Prostate gland (tissue), 2 donors: Measurements from ENCODE around the gene SLC50A1. TPM values are rescaled to one million over a fixed set of nuclear protein-coding genes. Genes with fewer than 3 reads are reported as not detected.

Source experiments
- DNase-seq: peaks from one replicate; pipeline ENCODE4 v3.0.0-alpha.2; 2019; ENCODE audit warnings: low spot score
- H3K27ac ChIP-seq, 2 donors: fragments of 200-600 bp; sonication (generic); 2 replicates each; pipeline ENCODE4 v1.5.1; 2017 to 2019
- H3K27me3 ChIP-seq: fragments of 200-600 bp; sonication (generic); replicated peaks from 2 replicates; pipeline ENCODE4 v1.5.1; 2019; ENCODE audit not compliant: insufficient read depth
- H3K36me3 ChIP-seq, 2 donors: fragments of 200-600 bp; sonication (generic); 1 replicate in 1 of 2; 2 replicates in 1 of 2; pipeline versions ENCODE4 v1.5.1 to v1.8.1; 2017 to 2019
- H3K4me1 ChIP-seq: fragments of 200-600 bp; sonication (generic); replicated peaks from 2 replicates; pipeline ENCODE4 v1.5.1; 2019
- H3K4me3 ChIP-seq, 2 donors: fragments of 200-600 bp; sonication (generic); 2 replicates each; pipeline ENCODE4 v1.5.1; 2017 to 2019
- H3K9me3 ChIP-seq: fragments of 200-600 bp; sonication (generic); 2 replicates; pipeline ENCODE4 v1.5.1; 2017
- POLR2A ChIP-seq: fragments of 450-650 bp; IDR thresholded peaks from one replicate; pipeline ENCODE4 v1.6.1; 2016; ENCODE audit warnings: antibody characterized with exemption, mild to moderate bottlenecking
- POLR2AphosphoS5 ChIP-seq: sonication (generic); formaldehyde crosslinking; IDR thresholded peaks from one replicate; pipeline ENCODE4 v1.6.1; 2017; ENCODE audit warnings: antibody characterized with exemption
- WGBS: methylation state at CpG from one replicate; pipeline ENCODE4 v1.1.5; 2018; 5-methylcytosine and 5-hydroxymethylcytosine counted together
- intact Hi-C: fragments of 100-400 bp; cut with DNase I; formaldehyde crosslinking; loops from one replicate; pipeline ENCODE4 v1.14.2; 2022
- small RNA-seq, 2 donors: library from RNA; depleted of rRNA; stranded (forward); fragments of <200 nt; gene quantifications; one replicate each; pipeline ENCODE3, GENCODE V24; 2016
- total RNA-seq, 2 donors: library from RNA; depleted of rRNA; stranded (reverse); fragments of >200 nt; gene quantifications; one replicate each; pipeline ENCODE4 v1.1.0, GENCODE V29; 2016
- TF ChIP-seq, protein P1 (sequence below), 4 experiments: fragments of 200-600 bp in 2 of 4; fragments of 450-650 bp in 2 of 4; sonication (generic) in 2 of 4; IDR thresholded peaks; 1 replicate in 3 of 4; 2 replicates in 1 of 4; pipeline ENCODE4 v1.5.1; 2016 to 2019; ENCODE audit warnings: antibody characterized with exemption in 4 of 4, mild to moderate bottlenecking in 2 of 4, moderate library complexity in 2 of 4

SLC50A1 gene
- total RNA-seq, 2 donors from 2014 or later, result 26.6 to 48.0 TPM

DNA sequence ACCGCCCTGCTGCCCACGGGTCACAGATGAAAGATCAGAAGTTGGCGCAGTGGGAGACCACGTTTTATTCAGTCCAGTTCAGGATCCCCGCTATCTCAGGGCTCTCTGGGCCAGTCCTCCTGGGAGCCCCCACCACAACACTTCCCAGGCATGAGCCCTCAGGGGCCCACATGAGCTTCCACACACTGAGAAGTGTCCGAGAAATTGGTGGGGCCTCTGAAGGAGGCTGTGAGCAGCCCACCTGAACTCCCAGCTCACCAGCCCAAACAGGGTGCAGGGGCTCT is 50.1 kb downstream of the SLC50A1 start:
- H3K36me3 ChIP-seq, result no peaks in the 10 kb centered on the region
- no peaks in the 10 kb centered on the region for H3K27me3 ChIP-seq
- WGBS, result 65% methylated on average over 6 of the region's 6 CpGs
- no peak overlapping the region for H3K4me3 ChIP-seq
- no peaks in the 10 kb centered on the region for H3K4me1 ChIP-seq
- DNase-seq, result no peak
- H3K9me3 ChIP-seq, result no peaks in the 10 kb centered on the region
- no peak overlapping the region for H3K27ac ChIP-seq
- intact Hi-C loops, result no loop called here
- TF ChIP-seq POLR2A (no peak), POLR2AphosphoS5 (no peak)
- TF ChIP-seq, protein P1, sequence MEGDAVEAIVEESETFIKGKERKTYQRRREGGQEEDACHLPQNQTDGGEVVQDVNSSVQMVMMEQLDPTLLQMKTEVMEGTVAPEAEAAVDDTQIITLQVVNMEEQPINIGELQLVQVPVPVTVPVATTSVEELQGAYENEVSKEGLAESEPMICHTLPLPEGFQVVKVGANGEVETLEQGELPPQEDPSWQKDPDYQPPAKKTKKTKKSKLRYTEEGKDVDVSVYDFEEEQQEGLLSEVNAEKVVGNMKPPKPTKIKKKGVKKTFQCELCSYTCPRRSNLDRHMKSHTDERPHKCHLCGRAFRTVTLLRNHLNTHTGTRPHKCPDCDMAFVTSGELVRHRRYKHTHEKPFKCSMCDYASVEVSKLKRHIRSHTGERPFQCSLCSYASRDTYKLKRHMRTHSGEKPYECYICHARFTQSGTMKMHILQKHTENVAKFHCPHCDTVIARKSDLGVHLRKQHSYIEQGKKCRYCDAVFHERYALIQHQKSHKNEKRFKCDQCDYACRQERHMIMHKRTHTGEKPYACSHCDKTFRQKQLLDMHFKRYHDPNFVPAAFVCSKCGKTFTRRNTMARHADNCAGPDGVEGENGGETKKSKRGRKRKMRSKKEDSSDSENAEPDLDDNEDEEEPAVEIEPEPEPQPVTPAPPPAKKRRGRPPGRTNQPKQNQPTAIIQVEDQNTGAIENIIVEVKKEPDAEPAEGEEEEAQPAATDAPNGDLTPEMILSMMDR (IDR thresholded peaks at IDR 0.05), result no peak

DNA sequence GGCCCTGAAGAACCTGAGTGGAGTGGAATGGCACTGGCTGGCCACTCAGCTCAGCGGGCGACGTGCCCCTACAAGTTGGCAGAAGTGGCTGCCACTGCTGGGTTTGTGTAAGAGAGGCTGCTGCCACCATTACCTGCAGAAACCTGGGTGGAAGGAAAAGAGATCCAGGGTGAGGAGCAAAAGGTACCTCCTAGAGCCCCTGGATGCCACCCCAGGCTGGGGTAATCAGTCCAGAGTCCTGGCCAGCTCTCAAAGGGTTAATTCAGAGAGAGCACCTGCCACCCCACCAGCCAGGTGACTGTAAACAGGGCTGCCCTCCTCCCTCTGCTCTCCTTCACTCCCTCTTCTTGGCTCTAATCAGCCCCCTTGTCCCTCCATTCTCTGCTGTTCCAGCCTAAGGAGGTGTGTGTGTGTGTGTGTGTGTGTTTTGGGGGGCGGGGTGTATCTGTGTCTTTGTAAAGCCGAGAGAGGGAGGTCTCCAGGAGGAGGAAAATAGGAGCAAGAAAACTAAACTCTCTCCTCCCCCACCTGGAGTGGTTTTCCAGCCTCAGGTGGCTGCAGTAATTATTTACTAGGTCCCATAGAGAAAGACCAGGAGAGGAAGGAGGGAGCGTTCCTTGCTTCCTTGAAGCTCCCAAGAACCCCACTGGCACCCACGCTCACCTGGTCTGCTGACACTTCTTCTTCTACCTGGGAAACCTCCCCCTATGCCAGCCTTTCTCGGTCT is 50.6 kb downstream of the SLC50A1 start:
- 29% methylated on average over 8 of the region's 8 CpGs for WGBS
- DNase-seq, result no peak
- Histone ChIP-seq H3K27ac (no peak overlapping the region), H3K4me1 (no peaks in the 10 kb centered on the region), H3K4me3 (no peak overlapping the region), H3K36me3 (no peaks in the 10 kb centered on the region), H3K9me3 (no peaks in the 10 kb centered on the region), H3K27me3 (no peaks in the 10 kb centered on the region)
- intact Hi-C loops, result no loop called here
- TF ChIP-seq, protein P1 (IDR thresholded peaks at IDR 0.05), result no peak
- TF ChIP-seq POLR2AphosphoS5, result no peak
- no peak for TF ChIP-seq POLR2A

DNA sequence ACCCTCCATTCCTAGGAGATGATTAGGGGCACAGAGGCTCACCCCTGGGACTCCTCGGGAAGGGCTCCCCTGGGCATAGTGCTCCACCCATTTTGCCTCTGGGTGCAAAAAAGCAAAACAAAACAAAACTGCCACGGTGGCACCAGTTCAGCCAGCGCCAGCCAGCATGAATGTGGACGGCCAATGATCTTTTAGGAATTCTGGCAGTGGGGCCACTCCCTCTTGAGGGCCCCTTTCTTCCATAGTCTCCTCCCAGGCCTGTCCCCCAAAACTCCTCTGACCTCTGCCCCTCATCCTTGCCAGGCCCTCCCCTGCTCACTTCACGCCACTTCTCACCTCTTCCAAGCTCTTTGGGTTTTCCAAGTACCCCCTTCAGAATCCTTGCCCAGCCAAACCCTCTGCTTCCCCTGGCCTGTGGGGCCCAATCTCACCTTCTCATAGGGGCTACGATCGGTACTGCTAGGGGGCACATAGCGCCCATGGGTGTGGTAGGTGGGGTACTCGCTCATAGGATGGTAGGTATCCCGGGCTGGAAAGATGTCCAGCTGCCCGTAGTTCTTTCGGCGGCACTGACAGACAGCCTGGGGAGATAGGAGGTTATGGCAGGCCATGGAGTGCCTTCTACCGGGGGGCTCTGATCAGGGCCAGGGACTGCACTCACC is 51.3 kb downstream of the SLC50A1 start:
- Histone ChIP-seq H3K27ac (no peak overlapping the region), H3K4me1 (no peaks in the 10 kb centered on the region), H3K9me3 (no peaks in the 10 kb centered on the region), H3K27me3 (no peaks in the 10 kb centered on the region), H3K36me3 (no peaks in the 10 kb centered on the region), H3K4me3 (no peak overlapping the region)
- no peak for DNase-seq
- intact Hi-C loops, result no loop called here
- TF ChIP-seq POLR2AphosphoS5 (no peak), POLR2A (no peak)
- TF ChIP-seq, protein P1 (IDR thresholded peaks at IDR 0.05), result no peak
- WGBS, result 68% methylated on average over 14 of the region's 14 CpGs

DNA sequence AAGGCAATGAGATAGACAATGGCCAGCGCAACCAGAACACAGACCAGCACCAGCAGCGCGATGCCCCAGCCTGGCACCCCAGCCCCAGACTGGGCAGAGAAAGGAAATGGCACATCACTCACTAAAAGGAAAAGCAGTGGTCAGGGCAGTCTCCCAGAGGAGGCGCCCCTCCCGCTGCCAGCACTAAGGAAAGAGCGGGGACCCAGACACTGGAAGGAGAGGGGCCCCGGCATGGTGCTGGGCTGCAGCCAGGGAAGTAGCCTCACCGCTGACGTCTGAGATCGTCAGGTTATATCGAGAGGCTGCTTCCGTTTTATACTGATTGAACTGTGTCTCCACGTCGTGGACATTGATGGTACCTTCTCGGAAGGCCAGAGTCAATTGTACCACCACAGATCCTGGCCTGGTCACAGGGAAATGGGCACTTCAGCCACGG is 51.8 kb downstream of the SLC50A1 start:
- TF ChIP-seq POLR2AphosphoS5, result no peak
- no peaks in the 10 kb centered on the region for H3K27me3 ChIP-seq
- intact Hi-C loops, result no loop called here
- WGBS, result 82% methylated on average over 14 of the region's 16 CpGs
- peaks cover under 1% of the 10 kb centered on the region for H3K4me1 ChIP-seq
- H3K27ac ChIP-seq, result no peak overlapping the region
- H3K9me3 ChIP-seq, result no peaks in the 10 kb centered on the region
- H3K4me3 ChIP-seq, result no peak overlapping the region
- H3K36me3 ChIP-seq, result no peaks in the 10 kb centered on the region
- DNase-seq, result no peak

DNA sequence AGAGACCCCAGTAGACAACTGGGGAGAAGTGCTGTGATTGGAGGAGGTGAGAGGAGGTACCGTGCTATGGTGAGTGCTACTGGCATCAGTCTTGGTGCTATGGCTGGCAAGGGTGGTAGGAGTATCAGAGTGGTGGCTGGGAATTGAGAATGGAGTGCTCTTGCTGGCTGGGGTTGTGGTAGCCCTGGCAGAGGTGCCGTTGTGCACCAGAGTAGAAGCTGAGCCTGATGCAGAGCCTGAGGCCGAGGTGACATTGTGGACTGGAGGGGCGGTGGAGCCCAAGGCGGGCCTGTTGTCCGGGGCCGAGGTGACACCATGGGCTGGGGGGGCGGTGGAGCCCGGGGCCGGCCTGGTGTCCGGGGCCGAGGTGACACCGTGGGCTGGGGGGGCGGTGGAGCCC is 52.6 kb downstream of the SLC50A1 start:
- H3K4me1 ChIP-seq, result peaks cover 6% of the 10 kb centered on the region
- no peaks in the 10 kb centered on the region for H3K36me3 ChIP-seq
- intact Hi-C loops, result no loop called here
- no peak overlapping the region for H3K27ac ChIP-seq
- TF ChIP-seq, protein P1 (IDR thresholded peaks at IDR 0.05), result no peak
- TF ChIP-seq POLR2A (no peak), POLR2AphosphoS5 (no peak)
- no peaks in the 10 kb centered on the region for H3K9me3 ChIP-seq
- H3K4me3 ChIP-seq, result no peak overlapping the region
- 91% methylated on average over 5 of the region's 14 CpGs for WGBS
- DNase-seq, result no peak
- H3K27me3 ChIP-seq, result no peaks in the 10 kb centered on the region

Small RNAs within 50 kb of the gene (small RNA-seq; reads per million reads assigned to genes)
- 0 reads per million in 2 donors for gene HMGN2P18
- 0 reads per million in 2 donors for gene RF00019

Other genes with a start within 250 kb of the SLC50A1 start
- 10 to 100 TPM; 23.2 to 26.2 TPM for gene PMVK, start 199.1 kb upstream of the SLC50A1 start, total RNA-seq
- gene PBXIP1, start 179.8 kb upstream of the SLC50A1 start, total RNA-seq, result 100 to 1,000 TPM; 113 to 140 TPM
- gene PYGO2, start 174.1 kb upstream of the SLC50A1 start, total RNA-seq, result 10 to 100 TPM; 44.1 to 44.6 TPM
- 10 to 100 TPM; 85.0 to 97.2 TPM for gene SHC1, start 165.1 kb upstream of the SLC50A1 start, total RNA-seq
- gene CKS1B, start 161.2 kb upstream of the SLC50A1 start, total RNA-seq, result 10 to 100 TPM; 33.5 to 47.5 TPM
- gene FLAD1, start 152.5 kb upstream of the SLC50A1 start, total RNA-seq, result 10 to 100 TPM; 31.5 to 35.3 TPM
- not detected for gene LENEP, start 142.3 kb upstream of the SLC50A1 start, total RNA-seq
- gene ZBTB7B, start 133.1 kb upstream of the SLC50A1 start, total RNA-seq, result 100 to 1,000 TPM in 1 of 2 donors, 10 to 100 TPM in 1; 60.0 to 103 TPM
- 1 to 10 TPM; 2.3 to 5.3 TPM for gene DCST2, start 102.1 kb upstream of the SLC50A1 start, total RNA-seq
- under 1 TPM in 1 of 2 donors, not detected in 1; 0.51 TPM for gene DCST1, start 102.0 kb upstream of the SLC50A1 start, total RNA-seq
- gene ADAM15, start 84.5 kb upstream of the SLC50A1 start, total RNA-seq, result 100 to 1,000 TPM in 1 of 2 donors, 10 to 100 TPM in 1; 72.5 to 138 TPM
- 10 to 100 TPM; 10.3 to 23.4 TPM for gene EFNA4, start 72.1 kb upstream of the SLC50A1 start, total RNA-seq
- 1 to 10 TPM; 5.9 to 8.4 TPM for gene EFNA3, start 57.0 kb upstream of the SLC50A1 start, total RNA-seq
- 100 to 1,000 TPM in 1 of 2 donors, 10 to 100 TPM in 1; 85.1 to 132 TPM for gene EFNA1, start 8.0 kb upstream of the SLC50A1 start, total RNA-seq
- gene DPM3, start 4.7 kb downstream of the SLC50A1 start, total RNA-seq, result 10 to 100 TPM; 93.6 to 97.0 TPM
- gene KRTCAP2, start 37.5 kb downstream of the SLC50A1 start, total RNA-seq, result 100 to 1,000 TPM; 111 to 236 TPM
- 1 to 10 TPM in 1 of 2 donors, under 1 TPM in 1; 0.14 to 1.6 TPM for gene TRIM46, start 38.0 kb downstream of the SLC50A1 start, total RNA-seq
- 10 to 100 TPM; 13.1 to 38.5 TPM for gene THBS3, start 72.0 kb downstream of the SLC50A1 start, total RNA-seq
- 10 to 100 TPM; 49.6 to 57.1 TPM for gene MTX1, start 72.8 kb downstream of the SLC50A1 start, total RNA-seq
- gene ENTREP3, start 119.6 kb downstream of the SLC50A1 start, total RNA-seq, result 10 to 100 TPM; 19.6 to 24.3 TPM
- 10 to 100 TPM; 84.1 to 97.8 TPM for gene SCAMP3, start 126.5 kb downstream of the SLC50A1 start, total RNA-seq
- 10 to 100 TPM; 28.1 to 56.5 TPM for gene CLK2, start 137.7 kb downstream of the SLC50A1 start, total RNA-seq
- gene HCN3, start 141.6 kb downstream of the SLC50A1 start, total RNA-seq, result 1 to 10 TPM; 1.9 to 2.6 TPM
- gene PKLR, start 165.6 kb downstream of the SLC50A1 start, total RNA-seq, result not detected
- 100 to 1,000 TPM in 1 of 2 donors, 10 to 100 TPM in 1; 59.6 to 100 TPM for gene FDPS, start 173.0 kb downstream of the SLC50A1 start, total RNA-seq
- gene RUSC1, start 185.0 kb downstream of the SLC50A1 start, total RNA-seq, result 10 to 100 TPM; 34.0 to 35.1 TPM